Psoas muscle (tissue), 8 donors: ENCODE data around the gene PRSS12. TPM values are rescaled to one million over a fixed set of nuclear protein-coding genes. Genes with fewer than 3 reads are reported as not detected.

Experiments
- ATAC-seq, 4 donors: fragments of 200-7000 bp; cut with Tn5 transposase; one replicate each; pipeline ENCODE4 v1.9.1; 2020; ENCODE audit warnings: moderate library complexity in 3 of 4, mild to moderate bottlenecking in 2 of 4
- DNase-seq, 2 donors: peaks; one replicate each; pipeline ENCODE4 v3.0.0-alpha.2; 2020
- H3K27ac ChIP-seq: fragments of 200-600 bp; one replicate; pipeline ENCODE4 v1.8.0; 2022
- H3K27me3 ChIP-seq, 3 donors: fragments of 200-600 bp in 1 of 3; one replicate each; pipeline versions ENCODE4 v1.6.1 to v1.8.0; 2013 to 2022; ENCODE audit warnings: low read length in 2 of 3, mild to moderate bottlenecking in 2 of 3, moderate library complexity in 1 of 3; ENCODE audit not compliant: insufficient read depth in 3 of 3
- H3K36me3 ChIP-seq, 2 donors: fragments of 200-600 bp in 1 of 2; one replicate each; pipeline versions ENCODE4 v1.6.1 to v1.8.0; 2013 to 2022; ENCODE audit warnings: low read depth in 1 of 2, mild to moderate bottlenecking in 1 of 2, moderate library complexity in 1 of 2; ENCODE audit not compliant: insufficient read depth in 1 of 2
- H3K4me1 ChIP-seq: fragments of 200-600 bp; one replicate; pipeline ENCODE4 v1.8.0; 2022
- H3K4me3 ChIP-seq: fragments of 200-600 bp; one replicate; pipeline ENCODE4 v1.8.0; 2022; ENCODE audit warnings: mild to moderate bottlenecking
- H3K9me3 ChIP-seq: fragments of 200-600 bp; one replicate; pipeline ENCODE4 v1.8.0; 2022
- CTCF ChIP-seq: fragments of 200-600 bp; IDR thresholded peaks from one replicate; pipeline ENCODE4 v1.8.0; 2022; ENCODE audit warnings: antibody characterized with exemption
- WGBS, 3 donors: extraction: QIAGEN DNeasy Blood & Tissue Kit; methylation state at CpG; one replicate each; pipeline versions ENCODE4 v1.1.6 to v1.1.7; 2013; 5-methylcytosine and 5-hydroxymethylcytosine counted together
- intact Hi-C, 2 donors: fragments of 100-400 bp; cut with DNase I; formaldehyde crosslinking; loops; one replicate each; pipeline versions ENCODE4 v1.11.0 to v1.14.2; 2022
- polyA plus RNA-seq, 3 donors: library from polyadenylated mRNA; stranded (reverse); fragments of 200-250 nt; gene quantifications; one replicate each; pipeline ENCODE4 v1.2.3, GENCODE V29; 2013
- total RNA-seq, 4 donors: library from RNA; stranded (reverse); fragmentation: NEBNext Ultra II Directional in 2 of 4; extraction: Animal tissue kit (Norgen Biotek cat#: 25700) in 2 of 4; gene quantifications; one replicate each; pipeline versions ENCODE4 v1.2.1 to v1.2.4, GENCODE V29; 2021 to 2023
- donor health status: healthy with polysubstance abuse.
- donor health status: DM: no; HTN: no; CAD: no; lungs with moderate emphysema.
- donor health status: Bipolar disorder and iron deficiency.
- donor health status: healthy.
- donor health status: DM: yes; HTN: yes; CAD: no.
- donor health status: DM: no; HTN: no; CAD: no.
- donor health status: DM: no; HTN: no; CAD: no.
- donor health status: DM: yes; HTN: yes; CAD: no.

The PRSS12 gene
- total and polyA plus RNA-seq, 7 donors, result 0.01 to 0.49 (median 0.10) TPM; not detected in 1

GRCh38 chr4:118360106-118360505 is 7.3 kb upstream of the PRSS12 start:
- no peaks in the 10 kb centered on the region for H3K4me1 ChIP-seq
- no peak overlapping the region for H3K27ac ChIP-seq
- ATAC-seq (no peak), DNase-seq (no peak)
- H3K4me3 ChIP-seq, result no peak overlapping the region
- H3K36me3 ChIP-seq, result no peaks in the 10 kb centered on the region
- no peaks in the 10 kb centered on the region for H3K9me3 ChIP-seq
- peaks cover 0 to 24% (median 0%) of the 10 kb centered on the region in 3 donors for H3K27me3 ChIP-seq
- WGBS, 3 donors, result 57 to 75% (median 71%) methylated on average over 3 of the region's 3 CpGs
- TF ChIP-seq CTCF, result no peak
- intact Hi-C loops, result no loop called here

- 56 to 57% (median 57%) methylated on average over 2 of the region's 2 CpGs for whole genome bisulfite sequencing, 3 donors
- H3K4me3 ChIP-seq, result no peak overlapping the region
- no peak overlapping the region for H3K27ac ChIP-seq
- no peaks in the 10 kb centered on the region for H3K9me3 ChIP-seq
- DNase-seq, result no peak
- ATAC-seq, result no peak
- intact Hi-C loops, result no loop called here
- H3K27me3 ChIP-seq, result peaks cover 0 to 49% (median 9%) of the 10 kb centered on the region in 3 donors
- H3K4me1 ChIP-seq, result no peaks in the 10 kb centered on the region
- TF ChIP-seq CTCF, result no peak
- H3K36me3 ChIP-seq, result no peaks in the 10 kb centered on the region
Observed at GRCh38 chr4:118357601-118358000, 4.8 kb upstream of the PRSS12 start.

- ATAC-seq (no peak), DNase-seq (no peak)
- Histone ChIP-seq H3K4me1 (no peaks in the 10 kb centered on the region), H3K27ac (no peak overlapping the region), H3K27me3 (peaks cover 0 to 57% (median 15%) of the 10 kb centered on the region in 3 donors), H3K4me3 (no peak overlapping the region), H3K36me3 (no peaks in the 10 kb centered on the region), H3K9me3 (no peaks in the 10 kb centered on the region)
- WGBS, 3 donors, result 74 to 79% (median 74%) methylated on average over 1 of the region's 1 CpG
- intact Hi-C loops, result no loop called here
- TF ChIP-seq CTCF, result no peak
Observed at GRCh38 chr4:118356731-118357130, 3.9 kb upstream of the PRSS12 start.

- intact Hi-C loops, result no loop called here
- ATAC-seq (no peak), DNase-seq (no peak)
- Histone ChIP-seq H3K9me3 (no peaks in the 10 kb centered on the region), H3K27ac (no peak overlapping the region), H3K4me1 (no peaks in the 10 kb centered on the region), H3K27me3 (peaks cover 0 to 57% (median 15%) of the 10 kb centered on the region in 3 donors), H3K36me3 (no peaks in the 10 kb centered on the region), H3K4me3 (no peak overlapping the region)
- 67 to 76% (median 74%) methylated on average over 4 of the region's 4 CpGs for WGBS, 3 donors
- TF ChIP-seq CTCF, result no peak
Observed at GRCh38 chr4:118356111-118356510, 3.3 kb upstream of the PRSS12 start.

- intact Hi-C loops, result loop anchor here in 1 of 2 donors (5.0 kb wide), 1 partner anchor 73 kb away; no protein-coding TSS in a partner anchor
- WGBS, 3 donors, result 85 to 90% (median 90%) methylated on average over 2 of the region's 2 CpGs
Observed at GRCh38 chr4:118354913-118355312, 2.1 kb upstream of the PRSS12 start.

More at GRCh38 chr4:118354913-118355312, 2.1 kb upstream of the PRSS12 start:
- H3K36me3 ChIP-seq, result no peaks in the 10 kb centered on the region
- DNase-seq, result no peak
- no peaks in the 10 kb centered on the region for H3K4me1 ChIP-seq
- H3K4me3 ChIP-seq, result no peak overlapping the region
- no peak for ATAC-seq
- H3K9me3 ChIP-seq, result no peaks in the 10 kb centered on the region
- TF ChIP-seq CTCF, result no peak
- no peak overlapping the region for H3K27ac ChIP-seq
- peaks cover 0 to 62% (median 15%) of the 10 kb centered on the region in 3 donors for H3K27me3 ChIP-seq
